GM12891 (cell line): ENCODE measurements around the gene LAMP1. TPM values are rescaled to one million over a fixed set of nuclear protein-coding genes. Genes with fewer than 3 reads are reported as not detected.
"Not testable (repeated sequence)": the region's sequence is repeated elsewhere in the genome, so short reads cannot be mapped to it uniquely, and the experiment has no call there.

Experiments used
- DNase-seq: peaks from one replicate; pipeline ENCODE4 v3.0.0; 2011; ENCODE audit warnings: low spot score; ENCODE audit not compliant: insufficient read length
- FAIRE-seq: peaks from 2 replicates; lab custom pipeline; 2011; peaks lifted over from hg19 to GRCh38; lab: Jason Lieb, UNC
- PAX5 ChIP-seq: IDR thresholded peaks from 2 replicates; pipeline ENCODE4 v1.6.1; 2011; ENCODE audit warnings: low read length, moderate library complexity, mild to moderate bottlenecking; ENCODE audit not compliant: insufficient read depth, severe bottlenecking
- POLR2A ChIP-seq: IDR thresholded peaks from 2 replicates; pipeline ENCODE4 v1.6.1; 2011; ENCODE audit warnings: low read depth, low read length, control low read depth
- POLR2AphosphoS5 ChIP-seq: IDR thresholded peaks from 2 replicates; pipeline ENCODE4 v1.6.1; 2011; ENCODE audit warnings: low read depth, low read length, control low read depth
- POU2F2 ChIP-seq: IDR thresholded peaks from 2 replicates; pipeline ENCODE4 v1.6.1; 2011; ENCODE audit warnings: low read depth, mild to moderate bottlenecking, control low read depth, low read length, moderate library complexity
- SPI1 ChIP-seq: IDR thresholded peaks from 2 replicates; pipeline ENCODE4 v1.6.1; 2011; ENCODE audit warnings: low read depth, low read length, control low read depth
- TAF1 ChIP-seq: IDR thresholded peaks from 2 replicates; pipeline ENCODE4 v1.6.1; 2011; ENCODE audit warnings: low read depth, low read length, control low read depth
- polyA plus RNA-seq: library from polyadenylated mRNA; unstranded; fragments of >200 nt; gene quantifications from one replicate; pipeline ENCODE4 v1.2.1, GENCODE V29; 2012; ENCODE audit warnings: low read depth, missing spikeins, inconsistent platforms; ENCODE audit not compliant: missing spikeins

Gene LAMP1
- 47.7 TPM for polyA plus RNA-seq

- peak; percentile 25 for TF ChIP-seq PAX5
- TF ChIP-seq TAF1, result peak; percentile 80; the same call in 1 of the 2 replicates
- 0 out of 2 replicates have a peak, but pooled peaks have one; percentile 40 for TF ChIP-seq POLR2A
- peak; percentile 57 for TF ChIP-seq POLR2AphosphoS5
- TF ChIP-seq POU2F2, result peak; percentile 73; the same call in 1 of the 2 replicates
- TF ChIP-seq SPI1, result peak; percentile 91
- peak; percentile 99 for FAIRE-seq
- DNase-seq, result peak; percentile 96
These were observed at the start of gene LAMP1 for GRCh38 chr13:113296823-113297369. Gene LAMP1, plus strand, starts transcription at chr13:113297239. Its CDS starts 196 bp downstream, at chr13:113297435.

- FAIRE-seq (no peak), DNase-seq (no peak)
- TF ChIP-seq SPI1, result no peak
- TF ChIP-seq POLR2AphosphoS5, result no peak
- TF ChIP-seq POU2F2, result no peak
These were observed 44.4 kb upstream of the LAMP1 start for GRCh38 chr13:113252516-113253095.

- FAIRE-seq, DNase-seq: not testable (repeated sequence)
These were observed 39.1 kb upstream of the LAMP1 start for GRCh38 chr13:113257908-113258307.

- TF ChIP-seq POU2F2, result no peak
- TF ChIP-seq TAF1, result no peak
- TF ChIP-seq POLR2A, result no peak
- no peak for TF ChIP-seq SPI1
- no peak for TF ChIP-seq PAX5
- TF ChIP-seq POLR2AphosphoS5, result no peak
- FAIRE-seq (no peak), DNase-seq (no peak)
These were observed 38.6 kb upstream of the LAMP1 start for GRCh38 chr13:113258321-113259054.

GRCh38 chr13:113260996-113261395, 36.0 kb upstream of the LAMP1 start:
- no peak for FAIRE-seq
- TF ChIP-seq PAX5 (no peak), SPI1 (no peak), TAF1 (no peak), POU2F2 (no peak)
- no peak for DNase-seq

GRCh38 chr13:113263016-113263415, 34.0 kb upstream of the LAMP1 start:
- not testable (repeated sequence) for FAIRE-seq

GRCh38 chr13:113267642-113268405, 29.2 kb upstream of the LAMP1 start:
- FAIRE-seq, result no peak

More at GRCh38 chr13:113263016-113263415, 34.0 kb upstream of the LAMP1 start:
- DNase-seq, result not testable (repeated sequence)

GRCh38 chr13:113272031-113272430, 25.0 kb upstream of the LAMP1 start:
- no peak for FAIRE-seq
- DNase-seq, result no peak

More at GRCh38 chr13:113267642-113268405, 29.2 kb upstream of the LAMP1 start:
- no peak for DNase-seq
- no peak for TF ChIP-seq POU2F2
- TF ChIP-seq POLR2A, result no peak
- no peak for TF ChIP-seq SPI1
- no peak for TF ChIP-seq POLR2AphosphoS5
- TF ChIP-seq PAX5, result no peak
- TF ChIP-seq TAF1, result no peak

GRCh38 chr13:113272701-113273181, 24.3 kb upstream of the LAMP1 start:
- no peak for FAIRE-seq
- no peak for DNase-seq
- TF ChIP-seq TAF1 (no peak), POLR2AphosphoS5 (no peak), SPI1 (no peak), POU2F2 (no peak), POLR2A (no peak), PAX5 (no peak)

More at GRCh38 chr13:113272031-113272430, 25.0 kb upstream of the LAMP1 start:
- no peak for TF ChIP-seq POLR2AphosphoS5
- TF ChIP-seq POU2F2, result no peak
